ENCODE results near the gene CRYBG1. TPM values are rescaled to one million over a fixed set of nuclear protein-coding genes. Genes with fewer than 3 reads are reported as not detected.

Gene CRYBG1, protein sequence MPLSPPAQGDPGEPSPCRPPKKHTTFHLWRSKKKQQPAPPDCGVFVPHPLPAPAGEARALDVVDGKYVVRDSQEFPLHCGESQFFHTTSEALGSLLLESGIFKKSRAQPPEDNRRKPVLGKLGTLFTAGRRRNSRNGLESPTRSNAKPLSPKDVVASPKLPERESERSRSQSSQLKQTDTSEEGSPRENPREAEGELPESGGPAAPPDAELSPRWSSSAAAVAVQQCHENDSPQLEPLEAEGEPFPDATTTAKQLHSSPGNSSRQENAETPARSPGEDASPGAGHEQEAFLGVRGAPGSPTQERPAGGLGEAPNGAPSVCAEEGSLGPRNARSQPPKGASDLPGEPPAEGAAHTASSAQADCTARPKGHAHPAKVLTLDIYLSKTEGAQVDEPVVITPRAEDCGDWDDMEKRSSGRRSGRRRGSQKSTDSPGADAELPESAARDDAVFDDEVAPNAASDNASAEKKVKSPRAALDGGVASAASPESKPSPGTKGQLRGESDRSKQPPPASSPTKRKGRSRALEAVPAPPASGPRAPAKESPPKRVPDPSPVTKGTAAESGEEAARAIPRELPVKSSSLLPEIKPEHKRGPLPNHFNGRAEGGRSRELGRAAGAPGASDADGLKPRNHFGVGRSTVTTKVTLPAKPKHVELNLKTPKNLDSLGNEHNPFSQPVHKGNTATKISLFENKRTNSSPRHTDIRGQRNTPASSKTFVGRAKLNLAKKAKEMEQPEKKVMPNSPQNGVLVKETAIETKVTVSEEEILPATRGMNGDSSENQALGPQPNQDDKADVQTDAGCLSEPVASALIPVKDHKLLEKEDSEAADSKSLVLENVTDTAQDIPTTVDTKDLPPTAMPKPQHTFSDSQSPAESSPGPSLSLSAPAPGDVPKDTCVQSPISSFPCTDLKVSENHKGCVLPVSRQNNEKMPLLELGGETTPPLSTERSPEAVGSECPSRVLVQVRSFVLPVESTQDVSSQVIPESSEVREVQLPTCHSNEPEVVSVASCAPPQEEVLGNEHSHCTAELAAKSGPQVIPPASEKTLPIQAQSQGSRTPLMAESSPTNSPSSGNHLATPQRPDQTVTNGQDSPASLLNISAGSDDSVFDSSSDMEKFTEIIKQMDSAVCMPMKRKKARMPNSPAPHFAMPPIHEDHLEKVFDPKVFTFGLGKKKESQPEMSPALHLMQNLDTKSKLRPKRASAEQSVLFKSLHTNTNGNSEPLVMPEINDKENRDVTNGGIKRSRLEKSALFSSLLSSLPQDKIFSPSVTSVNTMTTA (N-terminal part only)
- 9.3 and 10.0 TPM in 2 replicates for total RNA-seq
- 2.5 and 3.2 TPM in 2 replicates for polyA plus RNA-seq

DNA sequence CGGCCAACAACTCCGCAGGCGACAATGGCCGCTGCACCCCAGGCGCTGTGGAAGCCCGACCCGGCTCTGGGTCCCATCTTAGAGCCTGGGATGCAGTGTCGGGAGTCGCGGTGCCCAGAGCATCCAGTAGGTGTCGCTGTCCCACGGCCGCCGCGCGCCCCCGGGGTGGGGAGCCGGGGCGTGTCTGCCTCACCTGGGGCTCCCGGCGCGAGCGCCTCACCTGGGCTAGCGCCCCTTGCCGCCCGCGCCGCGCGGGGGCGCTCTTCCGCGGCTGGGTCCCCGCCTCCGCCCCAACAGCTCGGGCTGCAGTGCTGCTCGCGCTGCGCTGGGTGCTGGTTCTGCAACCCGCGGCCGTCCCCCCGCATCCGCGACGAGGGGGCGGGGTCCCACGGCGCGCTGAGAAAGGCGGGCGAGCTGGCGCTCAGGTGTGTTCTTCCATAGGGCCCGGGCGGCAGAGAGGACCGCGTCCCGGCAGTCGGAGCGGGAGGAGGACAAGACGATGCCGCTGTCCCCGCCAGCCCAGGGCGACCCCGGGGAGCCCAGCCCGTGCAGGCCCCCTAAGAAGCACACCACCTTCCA is at the start of gene CRYBG1:
CRYBG1 (plus strand) TSS at position 308 of the 579 bp plus-strand sequence; CDS start at position 500, 192 bp downstream.
- H3K4me2 ChIP-seq = peak within 1 kb of the TSS; percentile 97

DNA sequence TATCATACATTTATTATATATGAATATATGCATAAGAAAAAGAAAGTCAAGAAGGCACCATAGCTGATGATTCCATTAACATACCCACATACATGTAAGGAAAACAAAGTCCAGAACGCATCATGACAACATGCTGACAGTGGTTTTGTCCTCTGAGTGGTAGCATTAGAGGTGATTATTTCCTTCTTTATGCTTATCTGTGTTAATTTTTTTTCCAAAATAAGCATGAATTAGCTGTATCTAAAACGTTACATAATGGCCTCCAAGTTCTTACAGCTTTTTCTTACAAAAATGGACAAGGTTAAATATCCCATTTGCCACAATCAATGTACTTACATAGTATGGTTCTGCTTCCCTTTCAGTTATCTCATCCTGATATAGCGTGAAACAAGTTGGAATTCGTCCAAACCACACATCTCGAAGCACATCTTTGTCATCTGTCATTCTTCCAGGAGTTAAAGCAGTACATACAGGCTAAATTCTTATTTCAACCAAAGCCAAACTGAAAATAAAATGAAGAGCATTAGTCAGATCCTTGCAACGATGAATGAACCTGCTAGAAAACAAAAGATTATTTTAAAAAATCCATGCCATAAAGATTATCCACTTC is 44.6 kb upstream of the CRYBG1 start:
- DNase-seq (ENCODE audit: low spot score) = no peak
- Histone ChIP-seq H3K4me1 (ENCODE audit: insufficient read depth) (no peaks in the 10 kb centered on the region), H3K79me2 (peaks cover 67% of the 10 kb centered on the region), H2AFZ (no peak overlapping the region), H3K36me3 (replicated peaks; ENCODE audit: insufficient read depth, low read depth) (no peaks in the 10 kb centered on the region), H3K4me2 (no peak overlapping the region), H3K9me3 (ENCODE audit: low read depth) (no peaks in the 10 kb centered on the region), H3K27ac (no peak overlapping the region), H4K20me1 (ENCODE audit: insufficient read depth, poor library complexity, severe bottlenecking) (peaks cover 6% of the 10 kb centered on the region), H3K4me3 (no peak overlapping the region), H3K27me3 (no peaks in the 10 kb centered on the region), H3K9me2 (replicated peaks; ENCODE audit: insufficient read depth) (no peaks in the 10 kb centered on the region)
- 89% methylated on average over 6 of the region's 6 CpGs for WGBS (ENCODE audit: low lambda C conversion rate, missing lambda C conversion rate)
- TF ChIP-seq EZH2 (IDR thresholded peaks at IDR 0.05; ENCODE audit: borderline replicate concordance) (no peak), EZH2phosphoT487 (IDR thresholded peaks at IDR 0.05; ENCODE audit: low read depth, severe bottlenecking, unreplicated experiment) (no peak)
- TF ChIP-seq, protein P1, sequence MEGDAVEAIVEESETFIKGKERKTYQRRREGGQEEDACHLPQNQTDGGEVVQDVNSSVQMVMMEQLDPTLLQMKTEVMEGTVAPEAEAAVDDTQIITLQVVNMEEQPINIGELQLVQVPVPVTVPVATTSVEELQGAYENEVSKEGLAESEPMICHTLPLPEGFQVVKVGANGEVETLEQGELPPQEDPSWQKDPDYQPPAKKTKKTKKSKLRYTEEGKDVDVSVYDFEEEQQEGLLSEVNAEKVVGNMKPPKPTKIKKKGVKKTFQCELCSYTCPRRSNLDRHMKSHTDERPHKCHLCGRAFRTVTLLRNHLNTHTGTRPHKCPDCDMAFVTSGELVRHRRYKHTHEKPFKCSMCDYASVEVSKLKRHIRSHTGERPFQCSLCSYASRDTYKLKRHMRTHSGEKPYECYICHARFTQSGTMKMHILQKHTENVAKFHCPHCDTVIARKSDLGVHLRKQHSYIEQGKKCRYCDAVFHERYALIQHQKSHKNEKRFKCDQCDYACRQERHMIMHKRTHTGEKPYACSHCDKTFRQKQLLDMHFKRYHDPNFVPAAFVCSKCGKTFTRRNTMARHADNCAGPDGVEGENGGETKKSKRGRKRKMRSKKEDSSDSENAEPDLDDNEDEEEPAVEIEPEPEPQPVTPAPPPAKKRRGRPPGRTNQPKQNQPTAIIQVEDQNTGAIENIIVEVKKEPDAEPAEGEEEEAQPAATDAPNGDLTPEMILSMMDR (IDR thresholded peaks at IDR 0.05; ENCODE audit: poor library complexity) = no peak

More for the DNA sequence above, at the start of gene CRYBG1:
- no peaks in the 10 kb centered on the region for H3K79me2 ChIP-seq
- peak; percentile 88 for DNase-seq (ENCODE audit: low spot score)
- H3K27ac ChIP-seq = peak within 1 kb of the TSS; percentile 71
- under 1% methylated on average over 37 of the region's 66 CpGs for WGBS (ENCODE audit: low lambda C conversion rate, missing lambda C conversion rate)
- H4K20me1 ChIP-seq (ENCODE audit: insufficient read depth, poor library complexity, severe bottlenecking) = no peaks in the 10 kb centered on the region
- TF ChIP-seq, protein P1 (IDR thresholded peaks at IDR 0.05; ENCODE audit: poor library complexity) = peak; percentile 96
- no peak for TF ChIP-seq EZH2 (IDR thresholded peaks at IDR 0.05; ENCODE audit: borderline replicate concordance)
- H3K4me1 ChIP-seq (ENCODE audit: insufficient read depth) = no peaks in the 10 kb centered on the region
- H3K9me2 ChIP-seq (replicated peaks; ENCODE audit: insufficient read depth) = no peaks in the 10 kb centered on the region
- H3K4me3 ChIP-seq = peak within 1 kb of the TSS; percentile 88
- H3K36me3 ChIP-seq (replicated peaks; ENCODE audit: insufficient read depth, low read depth) = no peaks in the 10 kb centered on the region
- H3K27me3 ChIP-seq = peaks cover 12% of the 10 kb centered on the region
- peak within 1 kb of the TSS; percentile 89 for H2AFZ ChIP-seq
- no peaks in the 10 kb centered on the region for H3K9me3 ChIP-seq (ENCODE audit: low read depth)

DNA sequence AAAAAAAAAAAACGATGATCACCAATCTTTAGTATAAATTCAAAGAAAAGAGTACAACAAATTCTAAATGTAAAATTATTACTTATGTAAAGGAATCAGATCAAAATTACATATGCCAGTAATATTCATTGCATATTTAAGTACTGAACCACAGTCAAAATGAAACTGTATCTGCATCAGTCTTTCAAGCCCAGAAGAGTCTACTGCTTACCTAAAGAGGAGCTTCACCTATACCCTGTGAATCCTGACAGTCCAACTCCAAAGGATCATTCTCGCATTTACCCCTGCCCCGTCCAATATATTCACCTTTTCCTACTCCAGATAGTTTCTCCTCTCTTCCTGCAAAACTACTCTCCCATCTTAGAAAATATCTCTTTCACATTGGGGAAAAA is 44.1 kb upstream of the CRYBG1 start:
- H3K4me2 ChIP-seq = no peak overlapping the region
- H2AFZ ChIP-seq = no peak overlapping the region
- H3K4me1 ChIP-seq (ENCODE audit: insufficient read depth) = no peaks in the 10 kb centered on the region
- H3K9me2 ChIP-seq (replicated peaks; ENCODE audit: insufficient read depth) = no peaks in the 10 kb centered on the region
- no peak for TF ChIP-seq EZH2 (IDR thresholded peaks at IDR 0.05; ENCODE audit: borderline replicate concordance)
- no peak for TF ChIP-seq EZH2phosphoT487 (IDR thresholded peaks at IDR 0.05; ENCODE audit: low read depth, severe bottlenecking, unreplicated experiment)
- TF ChIP-seq, protein P1 (IDR thresholded peaks at IDR 0.05; ENCODE audit: poor library complexity) = no peak
- H3K27me3 ChIP-seq = no peaks in the 10 kb centered on the region
- H3K79me2 ChIP-seq = peaks cover 64% of the 10 kb centered on the region
- DNase-seq (ENCODE audit: low spot score) = no peak
- H3K4me3 ChIP-seq = no peak overlapping the region
- H3K36me3 ChIP-seq (replicated peaks; ENCODE audit: insufficient read depth, low read depth) = no peaks in the 10 kb centered on the region
- H3K27ac ChIP-seq = no peak overlapping the region
- H4K20me1 ChIP-seq (ENCODE audit: insufficient read depth, poor library complexity, severe bottlenecking) = peaks cover 6% of the 10 kb centered on the region
- H3K9me3 ChIP-seq (ENCODE audit: low read depth) = no peaks in the 10 kb centered on the region
- 96% methylated on average over 3 of the region's 3 CpGs for WGBS (ENCODE audit: low lambda C conversion rate, missing lambda C conversion rate)
